Omental fat pad (tissue), 4 donors: ENCODE data around the gene KRT31. TPM values are rescaled to one million over a fixed set of nuclear protein-coding genes. Genes with fewer than 3 reads are reported as not detected.
"Not testable (repeated sequence)": the region's sequence is repeated elsewhere in the genome, so short reads cannot be mapped to it uniquely, and the experiment has no call there.

ENCODE experiments used
- ATAC-seq: fragments of 150-250 bp; one replicate; pipeline ENCODE4 v1.9.1; 2016; ENCODE audit warnings: mild to moderate bottlenecking, moderate library complexity; ENCODE audit not compliant: low FRiP score
- DNase-seq: peaks from one replicate; pipeline ENCODE4 v3.0.0-alpha.2; 2019; ENCODE audit warnings: low spot score
- total RNA-seq, 4 donors: library from RNA; depleted of rRNA; stranded (reverse); fragments of >200 nt; gene quantifications; one replicate each; pipeline ENCODE4 v1.1.0, GENCODE V29; 2016
- TF ChIP-seq, protein P1 (sequence below), 3 donors: fragments of 450-650 bp; IDR thresholded peaks; one replicate each; pipeline ENCODE4 v1.5.1; 2016 to 2017; ENCODE audit warnings: antibody characterized with exemption in 3 of 3, mild to moderate bottlenecking in 3 of 3, moderate library complexity in 2 of 3

KRT31 gene
- total RNA-seq, 4 donors from 2014 or later = not detected

- ATAC-seq (no peak), DNase-seq (no peak)
- TF ChIP-seq, protein P1, sequence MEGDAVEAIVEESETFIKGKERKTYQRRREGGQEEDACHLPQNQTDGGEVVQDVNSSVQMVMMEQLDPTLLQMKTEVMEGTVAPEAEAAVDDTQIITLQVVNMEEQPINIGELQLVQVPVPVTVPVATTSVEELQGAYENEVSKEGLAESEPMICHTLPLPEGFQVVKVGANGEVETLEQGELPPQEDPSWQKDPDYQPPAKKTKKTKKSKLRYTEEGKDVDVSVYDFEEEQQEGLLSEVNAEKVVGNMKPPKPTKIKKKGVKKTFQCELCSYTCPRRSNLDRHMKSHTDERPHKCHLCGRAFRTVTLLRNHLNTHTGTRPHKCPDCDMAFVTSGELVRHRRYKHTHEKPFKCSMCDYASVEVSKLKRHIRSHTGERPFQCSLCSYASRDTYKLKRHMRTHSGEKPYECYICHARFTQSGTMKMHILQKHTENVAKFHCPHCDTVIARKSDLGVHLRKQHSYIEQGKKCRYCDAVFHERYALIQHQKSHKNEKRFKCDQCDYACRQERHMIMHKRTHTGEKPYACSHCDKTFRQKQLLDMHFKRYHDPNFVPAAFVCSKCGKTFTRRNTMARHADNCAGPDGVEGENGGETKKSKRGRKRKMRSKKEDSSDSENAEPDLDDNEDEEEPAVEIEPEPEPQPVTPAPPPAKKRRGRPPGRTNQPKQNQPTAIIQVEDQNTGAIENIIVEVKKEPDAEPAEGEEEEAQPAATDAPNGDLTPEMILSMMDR (IDR thresholded peaks at IDR 0.05) = no peak
Observed at GRCh38 chr17:41402161-41402560, 4.8 kb upstream of the KRT31 start.

- ATAC-seq (no peak), DNase-seq (no peak)
- TF ChIP-seq, protein P1 (IDR thresholded peaks at IDR 0.05) = no peak
Observed at GRCh38 chr17:41396340-41396739, 1.1 kb downstream of the KRT31 start.

- DNase-seq (no peak), ATAC-seq (no peak)
- TF ChIP-seq, protein P1 (IDR thresholded peaks at IDR 0.05) = no peak
Observed at GRCh38 chr17:41395611-41396010, 1.8 kb downstream of the KRT31 start.

DNA sequence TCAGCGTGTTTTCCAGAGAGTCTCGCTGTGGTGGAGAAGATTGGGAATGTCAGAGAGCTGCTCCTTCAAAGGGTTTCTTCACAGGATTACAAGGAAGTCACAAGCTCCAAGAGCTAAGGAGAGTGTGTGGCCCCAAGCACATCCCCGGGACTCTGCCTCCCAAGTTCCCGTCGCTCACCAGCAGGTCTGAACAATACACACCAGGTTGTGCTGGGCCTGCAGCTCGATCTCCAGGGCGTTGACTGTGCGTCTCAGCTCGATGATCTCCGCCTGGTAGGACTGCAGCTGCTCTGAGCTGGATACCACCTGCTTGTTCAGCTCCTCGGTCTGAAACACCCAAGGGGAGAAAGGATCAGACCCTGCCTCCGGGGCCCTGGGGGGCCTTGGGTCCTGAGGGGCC is 2.4 kb downstream of the KRT31 start:
- not testable (repeated sequence) for DNase-seq, ATAC-seq

- DNase-seq (no peak), ATAC-seq (no peak)
- TF ChIP-seq, protein P1 (IDR thresholded peaks at IDR 0.05) = no peak
Observed at GRCh38 chr17:41394254-41394996, 3.0 kb downstream of the KRT31 start.

DNA sequence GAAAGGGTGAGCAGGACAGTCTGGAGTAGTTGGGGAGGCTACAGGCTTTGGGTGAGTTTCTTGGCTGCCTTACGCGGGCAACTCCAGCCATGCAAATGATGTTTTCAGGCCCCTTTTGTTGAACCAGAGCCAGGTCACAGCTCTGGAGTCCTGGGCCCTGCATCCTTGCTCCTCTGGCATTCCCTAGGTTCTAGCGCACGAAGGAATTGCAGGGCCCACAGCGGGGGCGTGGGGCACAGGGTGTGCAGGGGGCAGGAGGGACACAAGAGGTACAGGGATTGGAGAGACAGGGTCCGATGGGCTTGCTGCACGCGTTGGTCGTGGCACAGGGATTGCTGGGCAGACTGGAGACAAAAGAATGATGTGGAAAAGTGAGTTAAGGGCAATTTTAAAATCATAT is 3.6 kb downstream of the KRT31 start:
- DNase-seq (no peak), ATAC-seq (no peak)
- TF ChIP-seq, protein P1 (IDR thresholded peaks at IDR 0.05) = no peak

- DNase-seq = no peak
- TF ChIP-seq, protein P1 (IDR thresholded peaks at IDR 0.05) = no peak
- ATAC-seq = no peak
Observed at GRCh38 chr17:41393294-41393693, 4.1 kb downstream of the KRT31 start.
